ENCODE results near the gene ELMO2. TPM values are rescaled to one million over a fixed set of nuclear protein-coding genes. Genes with fewer than 3 reads are reported as not detected.

ELMO2 gene
- total RNA-seq, 2 donors from 2014 or later = 92.3 to 100 TPM

- DNase-seq (ENCODE audit: low spot score) = no peak
- no peaks in the 10 kb centered on the region for H3K4me1 Mint-ChIP-seq (ENCODE audit: low read depth in 2 of 2)
- H3K27me3 Mint-ChIP-seq = peaks cover 21% of the 10 kb centered on the region in 2 donors
- no peak overlapping the region for H3K4me3 Mint-ChIP-seq
- ATAC-seq = no peak
- no peak overlapping the region for H3K27ac Mint-ChIP-seq
- no peaks in the 10 kb centered on the region for H3K36me3 Mint-ChIP-seq
- H3K9me3 Mint-ChIP-seq = no peaks in the 10 kb centered on the region
Measured at GRCh38 chr20:46322641-46323040, 83.8 kb downstream of the ELMO2 start.

DNA sequence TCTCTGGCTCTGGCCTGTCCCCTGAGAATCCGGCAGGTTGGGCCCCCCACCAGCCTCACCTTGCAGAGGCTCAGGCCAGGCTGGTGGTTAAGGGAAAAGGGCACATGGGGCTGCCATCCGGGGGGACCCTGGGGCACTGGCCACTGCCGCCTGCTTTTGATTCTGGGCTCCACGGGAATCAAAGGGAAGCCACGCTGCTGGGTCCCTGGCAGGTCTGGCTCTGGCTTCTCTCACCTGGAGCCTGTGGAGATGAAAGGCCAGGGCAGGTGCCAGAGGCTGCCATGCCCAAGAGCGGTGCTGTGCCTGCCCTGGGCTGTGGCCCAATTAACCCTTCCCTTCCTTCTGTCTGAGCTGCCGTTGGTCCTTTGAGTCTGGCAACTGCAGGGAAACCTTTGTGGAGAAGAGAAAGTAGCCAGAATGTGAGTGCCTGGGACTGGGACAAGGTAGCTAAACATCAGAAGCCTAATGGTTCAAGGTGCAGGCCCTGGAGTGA, 88.7 kb downstream of the ELMO2 start:
- H3K27ac Mint-ChIP-seq = no peak overlapping the region
- no peak for ATAC-seq
- DNase-seq (ENCODE audit: low spot score) = no peak
- H3K36me3 Mint-ChIP-seq = no peaks in the 10 kb centered on the region
- H3K27me3 Mint-ChIP-seq = peaks cover 43 to 60% of the 10 kb centered on the region in 2 donors
- H3K9me3 Mint-ChIP-seq = no peaks in the 10 kb centered on the region
- H3K4me3 Mint-ChIP-seq = no peak overlapping the region
- H3K4me1 Mint-ChIP-seq (ENCODE audit: low read depth in 2 of 2) = no peaks in the 10 kb centered on the region

DNA sequence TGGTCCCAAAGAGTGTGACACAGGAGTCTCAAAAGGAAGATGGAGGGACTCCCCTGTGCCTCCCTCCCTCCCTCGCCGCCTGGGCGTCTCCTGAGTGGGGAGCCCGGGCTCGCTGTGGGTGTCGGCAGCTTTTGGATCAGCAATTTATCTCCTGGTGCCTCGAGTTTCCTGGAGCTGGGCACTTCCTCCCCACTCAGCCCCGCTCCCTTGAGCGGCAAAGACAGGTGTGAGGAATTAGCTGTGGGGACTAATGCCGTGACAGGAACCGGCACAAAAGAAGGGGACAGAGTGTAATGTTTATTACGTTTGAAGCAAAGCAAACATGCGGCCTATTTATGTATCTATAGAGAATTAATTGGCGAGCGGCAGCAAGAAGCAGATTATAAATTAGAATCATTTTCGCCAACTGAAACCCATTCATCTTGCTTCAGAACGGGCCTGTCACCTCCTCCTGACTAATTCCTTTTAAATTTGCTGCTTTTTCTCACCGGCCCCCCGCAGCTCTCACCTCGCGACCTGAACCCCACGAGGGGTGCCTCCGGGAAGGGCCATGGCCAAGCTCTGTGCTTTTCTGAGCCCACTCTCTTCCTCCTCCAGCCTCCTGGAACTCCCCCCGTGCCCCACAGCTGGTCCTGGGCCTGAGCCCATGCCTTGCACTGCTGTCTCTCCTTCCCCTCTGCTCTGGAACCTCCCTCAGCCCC, 89.3 kb downstream of the ELMO2 start:
- H3K27ac Mint-ChIP-seq = no peak overlapping the region
- H3K36me3 Mint-ChIP-seq = no peaks in the 10 kb centered on the region
- H3K4me1 Mint-ChIP-seq (ENCODE audit: low read depth in 2 of 2) = peaks cover 0 to under 1% of the 10 kb centered on the region in 2 donors
- ATAC-seq = no peak
- H3K9me3 Mint-ChIP-seq = no peaks in the 10 kb centered on the region
- peaks cover 40 to 58% of the 10 kb centered on the region in 2 donors for H3K27me3 Mint-ChIP-seq
- no peak overlapping the region for H3K4me3 Mint-ChIP-seq
- no peak for DNase-seq (ENCODE audit: low spot score)

Other genes starting within 250 kb of the ELMO2 start
- not detected for gene CDH22, start 98.1 kb downstream of the ELMO2 start, total RNA-seq
- gene ZNF334, start 106.9 kb upstream of the ELMO2 start, total RNA-seq = under 1 TPM; 0.70 to 0.78 TPM
- under 1 TPM in 1 of 2 donors, not detected in 1; 0.31 TPM for gene OCSTAMP, start 144.0 kb upstream of the ELMO2 start, total RNA-seq
- gene SLC13A3, start 244.8 kb upstream of the ELMO2 start, total RNA-seq = under 1 TPM; 0.47 to 0.55 TPM